ENCODE data around the gene C14orf180. TPM values are rescaled to one million over a fixed set of nuclear protein-coding genes. Genes with fewer than 3 reads are reported as not detected.
"Not testable (repeated sequence)": the region's sequence is repeated elsewhere in the genome, so short reads cannot be mapped to it uniquely, and the experiment has no call there.

The C14orf180 gene
- total RNA-seq, 2 experiments from 2014 or later: not detected

DNA sequence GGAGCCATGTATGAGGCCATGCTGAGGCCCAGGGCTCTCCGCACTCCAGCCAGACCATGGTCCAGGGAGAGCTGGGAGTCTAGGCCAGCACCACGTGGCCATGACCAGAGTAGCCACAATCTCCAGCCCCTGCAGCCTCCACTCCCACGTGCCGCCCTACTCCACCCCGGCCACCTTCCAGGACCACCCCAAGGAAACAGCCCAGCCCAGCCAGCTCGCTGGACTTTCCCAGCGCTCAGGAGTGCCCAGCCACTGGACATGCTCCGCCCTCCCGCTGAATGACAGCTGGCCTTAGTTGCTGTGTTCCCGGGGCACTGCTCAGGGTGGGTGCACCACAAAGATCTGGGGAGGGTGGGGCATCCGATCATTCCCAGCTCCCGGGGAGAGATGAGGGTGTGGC lies 2.1 kb upstream of the C14orf180 start:
- Histone ChIP-seq H4K20me1 (ENCODE audit: insufficient read depth, low read length) (no peaks in the 10 kb centered on the region), H3K4me2 (ENCODE audit: low read length) (no peak overlapping the region), H3K4me3 (ENCODE audit: low read depth, low read length, poor library complexity, severe bottlenecking) (no peak overlapping the region), H3K4me1 (ENCODE audit: insufficient read depth, low read length, poor library complexity, severe bottlenecking) (no peaks in the 10 kb centered on the region), H3K9me3 (ENCODE audit: low read length) (no peaks in the 10 kb centered on the region), H3K36me3 (ENCODE audit: insufficient read depth, low read length) (no peaks in the 10 kb centered on the region), H3K9me2 (ENCODE audit: insufficient read depth, low read length) (no peaks in the 10 kb centered on the region), H3K27ac (ENCODE audit: low read depth, low read length, poor library complexity, severe bottlenecking) (no peak overlapping the region), H3K79me2 (ENCODE audit: insufficient read depth, low read depth, low read length) (no peaks in the 10 kb centered on the region), H2AFZ (ENCODE audit: low read length) (no peak overlapping the region)
- POLR2A ChIA-PET: interaction anchor here (0.6 kb wide), 1 partner anchor 1865 kb away, joined by 6 read pairs; no protein-coding TSS in a partner anchor
- TF ChIP-seq EZH2phosphoT487 (IDR thresholded peaks at IDR 0.05; ENCODE audit: borderline replicate concordance, low read depth, low read length): no peak
- TF ChIP-seq, protein P1, sequence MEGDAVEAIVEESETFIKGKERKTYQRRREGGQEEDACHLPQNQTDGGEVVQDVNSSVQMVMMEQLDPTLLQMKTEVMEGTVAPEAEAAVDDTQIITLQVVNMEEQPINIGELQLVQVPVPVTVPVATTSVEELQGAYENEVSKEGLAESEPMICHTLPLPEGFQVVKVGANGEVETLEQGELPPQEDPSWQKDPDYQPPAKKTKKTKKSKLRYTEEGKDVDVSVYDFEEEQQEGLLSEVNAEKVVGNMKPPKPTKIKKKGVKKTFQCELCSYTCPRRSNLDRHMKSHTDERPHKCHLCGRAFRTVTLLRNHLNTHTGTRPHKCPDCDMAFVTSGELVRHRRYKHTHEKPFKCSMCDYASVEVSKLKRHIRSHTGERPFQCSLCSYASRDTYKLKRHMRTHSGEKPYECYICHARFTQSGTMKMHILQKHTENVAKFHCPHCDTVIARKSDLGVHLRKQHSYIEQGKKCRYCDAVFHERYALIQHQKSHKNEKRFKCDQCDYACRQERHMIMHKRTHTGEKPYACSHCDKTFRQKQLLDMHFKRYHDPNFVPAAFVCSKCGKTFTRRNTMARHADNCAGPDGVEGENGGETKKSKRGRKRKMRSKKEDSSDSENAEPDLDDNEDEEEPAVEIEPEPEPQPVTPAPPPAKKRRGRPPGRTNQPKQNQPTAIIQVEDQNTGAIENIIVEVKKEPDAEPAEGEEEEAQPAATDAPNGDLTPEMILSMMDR (conservative IDR thresholded peaks at IDR 0.05; ENCODE audit: low read length): no peak
- no TSS peak for BruUV-seq (replicated peaks)
- CTCF ChIA-PET (ENCODE audit: unreplicated experiment): no interaction called here
- DNase-seq (ENCODE audit: low spot score): no peak
- intact Hi-C loops (cut with micrococcal nuclease; ENCODE audit: unreplicated experiment): no loop called here

DNA sequence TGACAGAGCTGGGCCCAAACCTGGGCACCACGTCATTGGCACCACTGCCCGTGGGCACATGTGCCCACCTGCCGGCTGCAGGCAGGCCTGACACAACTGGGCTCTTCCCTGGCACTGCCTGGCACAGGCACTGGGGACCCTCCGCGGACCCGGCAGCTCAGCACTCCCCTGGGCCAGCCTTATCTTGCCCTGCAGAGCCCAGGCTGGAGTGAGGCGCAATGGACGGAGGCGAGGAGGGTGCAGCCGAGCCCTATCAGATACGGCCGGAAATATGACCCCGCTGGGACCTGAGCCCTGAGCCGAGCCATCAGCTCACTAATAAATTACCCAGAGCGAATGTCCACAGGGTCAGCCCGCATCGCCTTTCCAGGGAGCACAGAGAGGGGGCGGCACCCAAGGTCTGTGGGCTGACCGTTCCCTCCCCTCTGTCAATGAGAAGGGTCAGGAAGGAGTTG lies 1.7 kb upstream of the C14orf180 start:
- no TSS peak for BruUV-seq (replicated peaks)
- no peaks in the 10 kb centered on the region for H4K20me1 ChIP-seq (ENCODE audit: insufficient read depth, low read length)
- H2AFZ ChIP-seq (ENCODE audit: low read length): no peak overlapping the region
- H3K79me2 ChIP-seq (ENCODE audit: insufficient read depth, low read depth, low read length): no peaks in the 10 kb centered on the region
- intact Hi-C loops (cut with micrococcal nuclease; ENCODE audit: unreplicated experiment): no loop called here
- H3K4me1 ChIP-seq (ENCODE audit: insufficient read depth, low read length, poor library complexity, severe bottlenecking): no peaks in the 10 kb centered on the region
- no peaks in the 10 kb centered on the region for H3K9me2 ChIP-seq (ENCODE audit: insufficient read depth, low read length)
- TF ChIP-seq EZH2phosphoT487 (IDR thresholded peaks at IDR 0.05; ENCODE audit: borderline replicate concordance, low read depth, low read length): no peak
- TF ChIP-seq, protein P1 (conservative IDR thresholded peaks at IDR 0.05; ENCODE audit: low read length): no peak
- no peak overlapping the region for H3K4me2 ChIP-seq (ENCODE audit: low read length)
- H3K36me3 ChIP-seq (ENCODE audit: insufficient read depth, low read length): no peaks in the 10 kb centered on the region
- POLR2A ChIA-PET: interaction anchor here (0.6 kb wide), 1 partner anchor 1865 kb away, joined by 6 read pairs; no protein-coding TSS in a partner anchor
- no peak for DNase-seq (ENCODE audit: low spot score)
- no peaks in the 10 kb centered on the region for H3K9me3 ChIP-seq (ENCODE audit: low read length)
- H3K27ac ChIP-seq (ENCODE audit: low read depth, low read length, poor library complexity, severe bottlenecking): no peak overlapping the region
- no peak overlapping the region for H3K4me3 ChIP-seq (ENCODE audit: low read depth, low read length, poor library complexity, severe bottlenecking)
- CTCF ChIA-PET (ENCODE audit: unreplicated experiment): no interaction called here

DNA sequence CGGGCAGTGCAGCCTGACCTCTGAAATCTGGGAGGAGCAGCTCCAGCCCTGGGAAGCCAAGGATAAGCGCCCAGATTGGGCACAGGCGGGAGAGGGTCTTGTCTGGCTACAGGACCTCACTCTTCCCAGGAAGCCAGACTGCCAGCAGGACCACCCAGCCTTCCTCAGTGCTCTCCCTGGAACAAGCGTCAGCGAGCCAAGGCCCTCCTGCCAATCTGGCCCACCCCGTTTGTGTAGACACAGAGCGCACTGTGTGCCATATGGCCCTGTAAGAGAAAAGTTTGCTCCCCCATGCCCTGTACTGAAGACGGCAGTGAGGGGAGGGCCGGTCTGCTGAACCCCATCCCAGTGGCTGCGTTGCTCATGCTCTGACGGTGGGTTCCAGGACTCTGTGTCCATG lies 1.2 kb upstream of the C14orf180 start:
- Histone ChIP-seq H3K4me3 (ENCODE audit: low read depth, low read length, poor library complexity, severe bottlenecking) (no peak overlapping the region), H3K36me3 (ENCODE audit: insufficient read depth, low read length) (no peaks in the 10 kb centered on the region), H3K9me3 (ENCODE audit: low read length) (no peaks in the 10 kb centered on the region), H3K4me2 (ENCODE audit: low read length) (no peak overlapping the region), H2AFZ (ENCODE audit: low read length) (no peak overlapping the region), H3K9me2 (ENCODE audit: insufficient read depth, low read length) (no peaks in the 10 kb centered on the region), H3K27ac (ENCODE audit: low read depth, low read length, poor library complexity, severe bottlenecking) (no peak overlapping the region), H4K20me1 (ENCODE audit: insufficient read depth, low read length) (no peaks in the 10 kb centered on the region), H3K79me2 (ENCODE audit: insufficient read depth, low read depth, low read length) (no peaks in the 10 kb centered on the region), H3K4me1 (ENCODE audit: insufficient read depth, low read length, poor library complexity, severe bottlenecking) (no peaks in the 10 kb centered on the region)
- ChIA-PET CTCF (ENCODE audit: unreplicated experiment) (no interaction called here), POLR2A (no interaction called here)
- no TSS peak for BruUV-seq (replicated peaks)
- DNase-seq (ENCODE audit: low spot score): no peak
- no peak for TF ChIP-seq EZH2phosphoT487 (IDR thresholded peaks at IDR 0.05; ENCODE audit: borderline replicate concordance, low read depth, low read length)
- TF ChIP-seq, protein P1 (conservative IDR thresholded peaks at IDR 0.05; ENCODE audit: low read length): no peak
- intact Hi-C loops (cut with micrococcal nuclease; ENCODE audit: unreplicated experiment): no loop called here

DNA sequence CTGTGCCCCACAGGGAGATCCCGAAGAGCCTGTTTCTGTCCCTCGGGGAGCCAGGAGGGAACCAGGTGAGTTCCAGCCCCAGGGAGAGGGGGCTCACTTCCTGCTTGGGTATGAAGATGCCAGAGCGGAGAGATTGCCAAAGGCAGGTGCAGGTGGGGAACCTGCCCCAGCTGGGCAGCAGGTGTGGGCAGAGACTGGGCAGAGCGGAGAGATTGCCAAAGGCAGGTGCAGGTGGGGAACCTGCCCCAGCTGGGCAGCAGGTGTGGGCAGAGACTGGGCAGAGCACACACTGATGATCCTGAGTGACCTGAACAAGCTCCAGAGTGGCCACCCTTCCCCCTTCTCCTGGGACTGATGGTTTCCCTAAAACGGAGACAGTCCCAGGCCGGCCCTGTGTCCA lies 375 bp downstream of the C14orf180 start:
- not testable (repeated sequence) for BruUV-seq (replicated peaks)

More for the DNA sequence above, 375 bp downstream of the C14orf180 start:
- H3K27ac ChIP-seq (ENCODE audit: low read depth, low read length, poor library complexity, severe bottlenecking); intact Hi-C loops (cut with micrococcal nuclease; ENCODE audit: unreplicated experiment); H3K4me1 ChIP-seq (ENCODE audit: insufficient read depth, low read length, poor library complexity, severe bottlenecking); H3K4me2 ChIP-seq (ENCODE audit: low read length); H2AFZ ChIP-seq (ENCODE audit: low read length); H3K36me3 ChIP-seq (ENCODE audit: insufficient read depth, low read length); H3K4me3 ChIP-seq (ENCODE audit: low read depth, low read length, poor library complexity, severe bottlenecking); H4K20me1 ChIP-seq (ENCODE audit: insufficient read depth, low read length); H3K79me2 ChIP-seq (ENCODE audit: insufficient read depth, low read depth, low read length); H3K9me2 ChIP-seq (ENCODE audit: insufficient read depth, low read length); H3K9me3 ChIP-seq (ENCODE audit: low read length); DNase-seq (ENCODE audit: low spot score); CTCF ChIA-PET (ENCODE audit: unreplicated experiment); POLR2A ChIA-PET: not testable (repeated sequence)
